GM18868 (cell line): ENCODE data around the gene NPHS2.

Experiments used
- ATAC-seq: cut with Tn5 transposase; IDR thresholded peaks from one replicate; pipeline ENCODE4 v1.9.1; 2021; ENCODE audit warnings: mild to moderate bottlenecking, moderate library complexity; ENCODE audit not compliant: unreplicated experiment

Gene NPHS2

DNA sequence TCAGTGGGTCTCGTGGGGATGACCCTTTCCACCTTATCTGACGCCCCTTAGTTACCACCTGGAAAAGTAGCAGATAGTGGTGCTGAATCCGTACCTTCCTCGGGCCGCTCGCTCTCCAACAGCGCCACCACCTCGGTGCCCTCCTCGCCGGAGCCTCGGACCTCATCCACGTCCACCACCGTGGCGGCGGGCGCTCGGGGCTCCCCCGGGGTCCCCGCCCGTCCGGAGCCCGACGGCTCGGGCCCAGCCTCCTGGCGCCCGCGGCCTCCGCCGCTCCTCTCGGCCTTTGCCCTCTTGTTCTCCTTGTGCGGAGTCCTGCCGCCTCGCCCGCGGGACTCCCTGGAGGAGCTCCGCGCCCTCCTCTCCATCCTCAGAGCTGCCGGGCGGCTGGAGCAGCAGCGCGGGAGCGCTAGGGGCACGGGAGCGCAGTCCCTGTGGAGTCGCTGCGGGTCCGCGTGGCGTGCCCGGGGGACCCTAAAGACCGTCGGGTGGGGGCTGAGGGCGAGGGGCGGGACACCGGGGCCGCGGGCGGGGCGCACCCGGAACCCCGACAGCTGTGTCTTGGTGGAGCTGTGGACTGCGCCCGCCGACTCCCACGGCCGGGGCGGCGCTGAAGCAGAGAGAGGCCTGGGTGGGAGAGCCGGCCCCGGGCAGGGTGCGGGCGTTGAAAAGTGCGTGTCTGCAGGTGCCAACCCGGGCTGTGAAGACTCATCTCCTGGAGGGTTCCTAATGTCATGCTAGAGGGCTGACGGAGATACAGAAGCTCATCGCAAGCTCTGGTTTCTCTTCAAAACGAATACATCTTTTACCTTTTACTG, at the start of gene NPHS2:
TSS of gene NPHS2 (minus strand) at position 452 of the 818 bp plus-strand sequence. CDS start at position 368, 84 bp downstream.
- ATAC-seq, result no peak

DNA sequence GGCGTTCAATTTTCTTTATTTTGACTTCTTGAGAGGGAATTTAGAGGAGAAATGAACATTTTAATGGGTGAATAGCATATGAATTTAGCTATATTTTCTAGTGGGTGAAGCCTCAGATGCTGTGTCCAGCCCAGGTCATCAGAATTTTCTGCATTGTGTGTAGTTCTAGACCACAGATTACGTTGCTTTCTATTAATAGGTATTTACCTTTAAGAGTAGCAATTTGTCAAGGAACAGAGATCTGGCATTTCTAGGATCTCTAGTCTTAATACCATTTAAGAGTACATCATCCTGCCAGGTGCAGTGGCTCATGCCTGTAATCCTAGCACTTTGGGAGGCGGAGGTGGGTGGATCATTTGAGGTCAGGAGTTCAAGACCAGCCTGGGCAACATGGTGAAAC, 36.6 kb upstream of the NPHS2 start:
- ATAC-seq, result no peak

DNA sequence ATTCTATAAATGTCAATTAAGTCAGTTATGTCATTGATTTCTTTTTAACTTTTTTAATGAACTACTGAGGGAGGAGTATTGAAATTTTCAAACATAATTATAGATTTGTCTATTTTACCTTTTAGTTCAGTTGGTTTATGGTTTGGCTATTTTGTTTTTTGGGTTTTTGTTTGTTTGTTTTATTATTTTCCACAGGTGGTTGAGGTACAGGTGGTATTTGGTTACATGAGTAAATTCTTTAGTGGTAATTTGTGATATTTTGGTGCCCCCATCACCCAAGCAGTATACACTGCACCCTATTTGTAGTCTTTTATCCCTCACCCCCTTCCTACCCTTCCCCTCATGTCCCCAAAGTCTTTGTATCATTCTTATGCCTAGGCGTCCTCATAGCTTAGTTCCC, 25.3 kb upstream of the NPHS2 start:
- ATAC-seq, result no peak

DNA sequence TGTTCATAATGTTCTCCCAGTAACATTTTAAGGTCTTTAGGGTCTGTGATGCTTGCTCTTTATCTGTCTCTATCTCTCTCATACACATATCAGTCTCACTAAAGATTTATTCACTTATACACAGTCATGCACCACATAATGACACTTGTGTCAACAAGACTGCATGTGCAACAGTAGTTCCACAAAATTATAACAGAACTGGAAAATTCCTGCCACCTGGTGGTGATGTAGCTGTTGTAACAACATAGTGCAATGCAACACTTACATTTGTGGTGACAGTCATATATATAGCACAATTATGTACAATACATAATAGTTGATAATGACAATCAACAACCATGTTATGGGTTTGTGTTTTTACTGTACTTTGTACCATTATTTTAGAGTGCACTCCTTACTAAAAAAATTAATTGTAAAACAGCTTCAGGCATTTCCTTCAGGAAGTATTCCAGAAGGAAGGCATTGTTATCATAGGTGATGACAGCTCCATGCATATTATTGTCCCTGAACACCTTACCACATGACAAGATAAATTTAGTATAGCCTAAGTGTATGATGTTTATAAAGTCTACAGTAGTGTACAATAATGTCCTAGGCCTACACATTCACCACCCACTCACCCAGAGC, 24.0 kb upstream of the NPHS2 start:
- no peak for ATAC-seq

DNA sequence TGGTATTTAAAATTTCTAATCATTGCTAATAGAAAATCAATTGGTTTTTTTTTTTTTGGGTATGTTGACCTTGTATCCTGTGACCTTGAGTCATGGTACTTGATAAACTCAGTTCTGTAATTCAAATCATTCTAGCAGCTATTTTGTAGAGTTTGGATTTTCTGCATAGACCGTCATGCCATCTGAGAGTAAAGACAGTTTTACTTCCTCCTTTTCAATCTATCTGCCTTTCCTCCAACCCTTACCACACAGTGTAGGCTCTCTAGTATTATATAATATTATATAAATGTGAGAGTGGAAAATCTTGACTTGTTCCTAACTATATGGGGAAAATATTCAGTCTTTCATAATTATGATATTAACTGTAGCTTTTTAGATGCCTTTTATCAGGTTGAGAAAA, 22.9 kb upstream of the NPHS2 start:
- peak; percentile 78 for ATAC-seq

DNA sequence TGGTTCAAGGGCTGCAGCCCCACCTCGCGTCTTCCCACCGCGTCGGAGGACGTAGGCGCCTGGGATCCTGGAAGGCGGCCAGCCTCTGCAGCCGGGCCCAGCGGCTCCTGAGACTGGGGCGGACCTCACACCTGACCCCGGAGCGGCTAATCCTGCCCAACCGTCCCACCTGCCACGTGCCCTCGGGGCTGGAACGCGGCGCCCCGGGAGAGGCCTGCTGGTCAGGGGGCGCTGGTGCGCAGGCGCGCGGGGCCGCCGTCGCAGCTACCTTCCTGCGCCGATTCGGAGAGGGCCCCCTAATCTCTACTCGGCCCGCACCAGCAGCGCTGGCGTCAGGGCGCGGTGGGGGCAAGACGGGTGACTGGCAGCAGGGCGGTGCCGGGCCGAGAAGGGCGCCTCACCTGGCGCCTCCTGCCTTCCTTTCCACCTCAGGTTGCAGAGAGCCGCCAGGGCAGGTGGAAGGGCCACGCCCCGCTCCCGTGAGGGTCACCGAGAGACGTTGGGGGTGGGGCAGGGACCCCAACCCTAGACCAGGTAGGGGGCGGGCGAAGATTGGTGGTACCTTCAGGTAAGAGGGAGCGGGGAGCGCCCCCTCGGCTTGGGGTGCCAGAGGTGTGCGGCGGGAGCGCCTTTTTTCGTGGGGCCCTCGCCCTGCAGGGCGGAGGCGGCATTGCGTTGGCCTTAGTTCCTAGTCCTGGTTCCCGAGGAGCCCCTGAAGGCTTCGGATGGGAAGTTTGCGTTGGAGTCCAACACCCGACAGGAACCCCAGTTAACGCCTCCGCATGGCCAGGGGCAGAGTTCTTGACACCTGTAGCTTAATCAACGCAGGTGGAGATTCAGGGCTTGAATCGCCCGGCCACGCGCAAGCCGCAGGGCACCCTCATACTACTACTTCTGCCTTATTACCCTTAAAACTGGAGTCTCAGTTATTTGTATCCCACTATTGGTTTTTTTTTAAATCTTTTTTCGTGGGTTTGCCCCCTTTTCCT, 16.1 kb upstream of the NPHS2 start, which contains the start of gene TDRD5:
TSS of gene TDRD5 (plus strand) at position 241 of the 989 bp plus-strand sequence. CDS start 784 bp downstream, outside the sequence.
- ATAC-seq, result no peak

DNA sequence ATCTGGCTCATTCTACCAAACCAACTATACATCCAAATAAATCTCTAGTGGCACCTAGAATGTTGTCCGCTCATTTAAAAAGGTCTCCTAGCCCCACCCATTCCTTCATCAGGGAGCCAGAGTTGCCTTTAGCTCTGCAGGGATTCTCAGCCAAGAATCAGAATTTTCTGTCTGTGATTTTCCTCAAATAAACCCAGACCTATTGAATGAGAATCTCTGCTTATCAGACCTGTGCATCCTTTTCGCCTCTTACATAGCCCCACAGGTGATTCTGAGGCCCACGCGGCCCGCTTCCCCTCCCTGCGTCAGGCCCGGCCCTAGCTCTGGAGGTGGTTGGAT, 15.5 kb upstream of the NPHS2 start:
- no peak for ATAC-seq

DNA sequence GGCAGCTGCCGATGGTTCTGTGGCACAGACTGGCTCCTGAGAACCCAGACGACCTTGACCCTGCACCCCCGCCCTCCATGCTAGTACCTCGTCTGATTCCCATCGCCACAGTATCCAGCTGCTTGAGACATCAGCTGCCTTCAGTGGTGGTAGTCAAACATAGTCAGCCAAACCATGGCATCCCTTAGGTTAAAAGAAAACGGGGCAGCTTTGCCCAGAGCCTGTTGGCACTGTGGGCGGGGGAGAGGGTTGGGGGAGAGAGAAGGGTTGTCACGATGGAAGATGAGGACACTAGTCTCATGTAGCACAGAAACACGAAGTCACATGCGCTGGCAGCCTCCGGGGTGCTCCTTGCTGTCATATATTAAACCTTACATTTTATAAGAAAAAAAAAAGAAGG, 14.9 kb upstream of the NPHS2 start:
- ATAC-seq, result no peak

DNA sequence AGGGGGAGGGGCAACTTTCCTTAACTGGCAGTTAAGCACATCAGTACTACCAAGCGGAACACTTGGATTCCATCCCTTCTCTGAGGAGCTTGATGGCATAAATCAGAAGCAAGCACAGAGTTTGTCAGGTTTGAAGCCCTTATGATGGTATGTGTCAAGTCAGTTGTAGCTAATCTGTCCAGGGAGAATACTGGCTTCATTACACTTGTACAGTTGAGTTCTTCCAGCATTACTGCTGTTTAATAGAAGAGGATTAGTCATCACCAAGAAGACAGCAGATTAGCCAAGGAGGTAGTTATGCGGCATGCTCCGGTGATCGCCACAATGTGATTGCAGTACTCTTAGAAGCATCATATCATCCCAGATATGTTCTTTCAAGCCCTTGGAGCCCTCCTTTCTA, 13.8 kb upstream of the NPHS2 start:
- ATAC-seq, result no peak

DNA sequence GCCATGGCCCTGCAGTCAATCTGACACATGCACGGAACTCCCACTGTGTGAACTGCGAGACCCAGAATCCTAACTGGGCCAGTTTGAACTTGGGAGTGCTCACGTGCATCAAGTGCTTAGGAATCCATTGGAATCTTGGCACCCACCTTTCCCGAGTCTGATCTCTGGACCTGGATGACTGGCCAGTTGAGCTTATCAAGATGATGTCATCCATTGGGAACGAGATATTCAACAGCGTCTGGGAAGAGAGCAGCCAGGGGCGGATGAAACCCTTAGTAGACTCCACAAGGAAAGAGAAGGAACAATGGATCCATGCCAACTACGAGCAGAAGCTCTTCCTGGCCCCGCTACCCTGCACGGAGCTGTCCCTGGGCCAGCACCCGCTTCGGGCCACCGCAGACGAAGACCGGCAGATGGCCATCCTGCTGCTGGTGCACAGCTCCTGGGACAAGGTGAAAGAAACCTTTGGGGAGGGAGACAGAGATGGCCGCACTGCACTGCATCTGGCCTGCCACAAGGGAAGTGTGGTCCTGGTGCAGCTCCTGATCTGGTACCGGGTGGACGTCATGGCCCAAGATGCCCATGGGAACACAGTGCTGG, 12.8 kb upstream of the NPHS2 start:
- ATAC-seq, result no peak

DNA sequence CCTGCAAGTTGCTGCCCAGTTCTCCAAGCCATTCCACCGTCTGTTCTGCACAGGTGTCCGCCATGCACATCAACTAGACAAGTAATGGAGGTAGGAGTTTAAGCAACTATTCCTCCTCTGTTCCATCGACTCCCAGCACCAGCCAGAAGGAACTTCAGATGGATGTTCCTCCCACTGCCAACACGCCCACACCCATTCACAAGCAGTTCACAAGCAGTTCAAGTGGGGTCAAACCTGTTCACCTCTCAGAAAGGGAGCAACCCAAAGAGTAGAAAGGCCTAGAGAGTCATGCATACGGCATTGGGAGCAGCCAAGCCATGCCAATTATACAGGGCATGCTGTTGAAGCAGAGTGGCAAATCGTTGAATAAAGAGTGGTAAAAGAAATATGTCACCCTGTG, 11.6 kb upstream of the NPHS2 start:
- no peak for ATAC-seq

DNA sequence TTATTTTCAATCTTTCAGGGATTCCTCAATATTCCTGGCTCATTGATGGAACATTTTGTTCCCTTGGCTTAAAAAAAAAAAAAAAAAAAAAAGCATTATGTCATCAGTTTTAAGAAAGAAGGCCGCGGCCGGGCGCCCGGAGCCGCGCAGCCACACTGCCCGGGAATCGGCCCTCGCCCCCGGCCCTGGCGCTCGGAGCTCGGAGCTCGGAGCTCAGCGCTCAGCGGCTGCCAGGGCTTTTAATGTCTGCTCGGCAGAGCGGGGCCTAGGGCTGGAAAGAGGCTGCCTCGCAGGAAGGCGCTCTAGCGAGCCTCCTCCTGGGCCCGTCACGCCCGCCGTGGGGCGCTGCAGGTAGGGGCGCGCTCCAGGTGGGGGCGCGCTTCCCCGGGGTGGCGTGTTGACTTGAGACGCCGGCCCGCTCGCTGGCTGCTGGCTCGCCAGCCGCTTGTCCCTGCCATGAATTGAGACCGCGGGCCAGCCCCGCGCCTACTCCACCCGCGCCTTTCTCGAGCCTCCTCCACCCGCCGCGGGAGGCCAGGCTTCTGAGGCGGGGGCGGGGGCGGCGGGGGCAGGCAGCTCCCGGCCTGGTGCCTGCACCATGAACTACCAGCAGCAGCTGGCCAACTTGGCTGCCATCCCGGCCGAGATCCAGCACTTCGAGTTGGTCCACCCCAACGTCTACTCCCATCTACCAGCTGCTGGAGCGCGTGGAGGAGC, 10.5 kb upstream of the NPHS2 start:
- ATAC-seq, result no peak

DNA sequence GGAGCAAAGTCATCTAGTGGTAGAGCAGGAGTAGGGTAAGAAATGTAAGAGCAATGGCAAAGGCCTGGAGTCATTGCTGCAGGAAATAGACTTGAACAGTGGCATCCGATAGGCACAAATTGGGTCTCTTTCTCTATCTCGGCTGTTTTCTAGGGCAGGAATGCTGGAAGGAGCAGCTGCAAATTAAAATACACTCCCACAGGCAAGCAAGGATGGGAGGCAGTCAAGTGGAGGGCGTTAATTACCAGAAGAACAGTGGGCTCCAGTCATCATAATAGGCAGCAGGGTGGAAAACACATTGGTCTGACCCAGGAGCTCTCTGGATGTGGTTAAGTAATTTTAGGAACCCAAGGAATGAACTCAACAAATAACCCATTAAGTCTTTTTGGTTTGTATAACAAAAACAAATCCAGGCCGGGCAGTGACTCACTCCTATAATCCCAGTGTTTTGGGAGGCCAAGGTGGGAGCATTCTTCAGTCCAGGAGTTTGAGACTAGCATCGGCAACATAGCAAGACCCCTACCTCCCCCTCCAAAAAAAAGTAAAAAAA, 8.1 kb upstream of the NPHS2 start:
- no peak for ATAC-seq

DNA sequence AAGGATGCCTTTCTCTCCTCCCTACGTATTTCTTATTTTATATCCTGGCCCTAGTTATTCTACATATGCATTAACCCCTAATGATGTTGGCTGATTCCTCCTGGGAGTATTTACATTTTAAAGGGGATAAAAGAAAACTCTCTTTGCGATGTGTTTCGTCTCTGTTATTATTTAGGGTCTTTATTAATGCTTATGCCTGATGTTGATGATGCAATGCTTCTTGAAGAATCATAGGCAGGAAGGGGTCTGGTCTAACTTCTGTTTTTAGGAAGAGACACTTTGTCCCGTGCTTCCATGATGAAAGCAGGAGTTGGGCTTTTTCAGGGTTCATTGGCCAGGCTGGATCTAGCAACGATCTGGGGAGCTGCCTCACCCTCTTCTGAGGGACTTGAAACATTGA, 761 bp upstream of the NPHS2 start:
- no peak for ATAC-seq

DNA sequence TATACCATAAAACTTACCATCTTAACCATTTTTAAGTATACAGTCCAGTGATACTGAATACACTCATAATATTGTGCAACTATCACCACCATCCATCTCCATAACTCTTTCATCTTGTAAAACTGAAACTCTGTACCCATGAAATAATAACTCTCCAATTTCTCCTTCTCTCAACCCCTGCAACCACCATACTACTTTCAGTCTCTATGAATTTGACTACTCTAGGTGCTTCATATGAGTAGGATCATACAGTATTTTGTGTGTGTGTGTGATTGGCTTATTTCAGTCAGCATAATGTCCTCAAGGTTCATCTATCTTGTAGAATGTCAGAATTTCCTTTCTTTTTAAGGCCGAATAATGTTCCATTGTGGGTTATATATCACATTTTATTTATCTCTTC, 17.7 kb downstream of the NPHS2 start:
- ATAC-seq, result no peak

DNA sequence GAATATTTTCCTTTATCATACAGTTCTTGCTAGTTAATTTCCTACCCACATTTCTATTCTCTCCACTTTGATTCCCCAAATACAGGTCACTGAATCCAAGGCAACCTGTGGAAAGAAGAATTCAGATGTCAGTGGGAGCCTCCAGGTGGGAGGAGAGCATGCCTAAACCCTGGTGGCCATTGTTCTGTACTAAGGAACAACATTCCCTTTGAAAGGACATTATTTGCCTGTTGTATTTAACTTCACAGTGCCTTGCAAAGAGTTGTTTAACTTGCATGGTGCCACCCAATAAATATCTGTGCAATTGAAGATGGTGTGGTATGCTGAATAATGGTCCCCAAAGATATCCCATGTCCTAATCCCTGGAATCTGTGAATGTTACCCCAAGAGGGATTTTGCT, 21.3 kb downstream of the NPHS2 start:
- no peak for ATAC-seq

DNA sequence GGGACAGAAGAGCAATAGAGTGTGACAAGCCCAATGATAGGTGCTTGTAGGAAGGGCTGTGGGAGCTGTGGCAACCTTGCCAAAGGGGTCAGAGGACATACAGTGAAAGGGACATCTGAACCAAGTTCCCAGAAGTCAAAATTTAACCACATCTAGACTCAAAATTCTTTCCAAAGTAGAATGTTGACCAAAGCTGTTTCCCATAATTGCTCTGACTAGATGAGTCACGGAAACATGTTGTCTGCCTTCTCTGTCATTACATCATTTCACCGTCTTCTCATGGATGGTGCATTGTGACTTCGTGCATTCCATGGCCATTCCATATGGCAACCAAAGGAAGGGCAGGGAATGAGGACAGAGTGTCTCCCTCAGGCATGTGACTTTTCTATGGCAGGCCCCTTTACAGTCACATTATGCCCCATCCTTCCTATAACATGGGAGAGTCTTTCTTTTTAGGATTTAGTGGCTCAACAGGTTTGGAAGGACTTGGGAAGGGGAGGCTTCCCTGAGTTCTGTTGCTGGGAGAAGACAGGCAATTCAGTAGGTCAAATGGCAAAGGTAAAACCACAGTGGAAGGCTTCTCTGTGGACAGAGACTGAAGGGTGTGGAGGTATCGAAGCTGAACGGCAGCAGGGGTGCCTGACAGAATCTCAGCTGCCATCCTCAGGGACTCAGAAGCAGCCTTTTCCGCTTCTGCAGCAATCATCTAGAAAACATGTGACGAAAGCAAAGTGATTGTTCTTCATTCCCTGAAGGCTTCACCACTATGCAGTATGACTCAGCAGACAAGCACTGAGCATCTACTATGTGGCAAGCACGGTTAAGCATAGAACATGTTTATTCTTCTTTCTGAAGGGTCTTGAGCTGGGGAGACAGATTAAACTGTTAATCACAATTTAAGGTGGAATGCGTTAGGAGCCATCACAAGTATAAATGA, 24.7 kb downstream of the NPHS2 start:
- ATAC-seq, result no peak

DNA sequence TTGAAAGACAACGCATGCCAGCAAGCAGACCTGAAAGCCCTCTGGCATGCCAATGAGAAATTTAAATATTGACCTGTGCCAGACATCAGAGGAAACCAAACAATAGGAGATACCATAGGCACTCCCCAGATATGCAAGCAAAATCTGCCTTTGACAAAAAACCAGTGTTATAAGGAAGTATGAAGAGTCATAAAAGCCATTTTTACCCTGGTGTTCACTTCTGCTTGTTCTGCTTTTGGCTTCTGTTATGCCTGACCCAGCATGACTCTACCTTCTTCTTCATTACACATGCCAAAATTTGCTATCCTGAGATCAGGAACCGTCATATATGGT, 26.4 kb downstream of the NPHS2 start:
- ATAC-seq, result peak; percentile 29
